Epithelial cell of proximal tubule (primary cell): ENCODE measurements around the gene DENND2D. TPM values are rescaled to one million over a fixed set of nuclear protein-coding genes. Genes with fewer than 3 reads are reported as not detected.
A peak's percentile ranks its signal among the peaks of the same experiment; 100 is the strongest.

Source experiments
- DNase-seq: peaks from one replicate; pipeline ENCODE4 v3.0.0-alpha.2; 2011; ENCODE audit warnings: low read depth
- H3K4me3 ChIP-seq: 2 replicates; pipeline ENCODE4 v1.5.1; 2011; ENCODE audit warnings: low read depth, mild to moderate bottlenecking, low read length
- total RNA-seq: library from RNA; depleted of rRNA; stranded (reverse); fragments of >200 nt; gene quantifications from 2 replicates; pipeline ENCODE4 v1.2.3, GENCODE V29; 2015
- TF ChIP-seq, protein P1 (sequence below): conservative IDR thresholded peaks from 2 replicates; pipeline ENCODE4 v1.5.1; 2012; ENCODE audit warnings: low read depth, mild to moderate bottlenecking, low read length

The DENND2D gene
- total RNA-seq, 1 donor from 2014 or later: 8.1 TPM

DNA sequence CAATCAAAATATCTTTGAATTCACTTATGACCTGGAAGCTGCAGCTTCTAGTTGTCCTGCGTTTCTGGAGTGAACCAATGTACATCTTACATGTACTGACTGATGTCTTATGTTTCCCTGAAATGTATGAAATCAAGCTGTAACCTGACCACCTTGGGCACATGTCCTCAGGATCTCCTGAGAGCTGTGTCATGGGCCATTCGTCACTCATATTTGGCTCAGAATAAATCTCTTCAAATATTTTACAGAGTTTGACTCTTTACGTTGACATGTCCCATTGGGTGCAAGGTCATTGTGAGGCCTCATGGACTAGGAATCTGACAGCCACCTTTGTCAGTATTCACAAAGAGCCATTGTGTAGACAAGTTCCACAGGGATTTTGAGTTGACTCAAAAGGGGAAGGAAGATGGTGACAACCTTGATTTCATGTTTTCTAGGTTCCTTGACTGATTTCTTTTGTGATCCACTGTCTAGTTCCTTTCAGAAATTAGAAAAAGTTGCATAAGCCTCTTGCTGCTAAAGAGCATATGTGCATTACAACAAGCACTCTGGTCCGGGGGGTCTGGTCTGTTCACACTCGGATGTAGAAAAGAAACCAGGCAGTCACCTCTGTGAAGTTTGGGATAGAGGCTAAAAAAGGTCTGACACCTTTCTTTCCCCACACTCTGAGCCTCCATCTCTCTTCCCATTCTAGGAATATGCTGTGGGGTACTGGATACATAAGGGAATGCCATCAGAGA lies 37.8 kb upstream of the DENND2D start:
- no peak for DNase-seq
- no peak overlapping the region for H3K4me3 ChIP-seq
- TF ChIP-seq, protein P1, sequence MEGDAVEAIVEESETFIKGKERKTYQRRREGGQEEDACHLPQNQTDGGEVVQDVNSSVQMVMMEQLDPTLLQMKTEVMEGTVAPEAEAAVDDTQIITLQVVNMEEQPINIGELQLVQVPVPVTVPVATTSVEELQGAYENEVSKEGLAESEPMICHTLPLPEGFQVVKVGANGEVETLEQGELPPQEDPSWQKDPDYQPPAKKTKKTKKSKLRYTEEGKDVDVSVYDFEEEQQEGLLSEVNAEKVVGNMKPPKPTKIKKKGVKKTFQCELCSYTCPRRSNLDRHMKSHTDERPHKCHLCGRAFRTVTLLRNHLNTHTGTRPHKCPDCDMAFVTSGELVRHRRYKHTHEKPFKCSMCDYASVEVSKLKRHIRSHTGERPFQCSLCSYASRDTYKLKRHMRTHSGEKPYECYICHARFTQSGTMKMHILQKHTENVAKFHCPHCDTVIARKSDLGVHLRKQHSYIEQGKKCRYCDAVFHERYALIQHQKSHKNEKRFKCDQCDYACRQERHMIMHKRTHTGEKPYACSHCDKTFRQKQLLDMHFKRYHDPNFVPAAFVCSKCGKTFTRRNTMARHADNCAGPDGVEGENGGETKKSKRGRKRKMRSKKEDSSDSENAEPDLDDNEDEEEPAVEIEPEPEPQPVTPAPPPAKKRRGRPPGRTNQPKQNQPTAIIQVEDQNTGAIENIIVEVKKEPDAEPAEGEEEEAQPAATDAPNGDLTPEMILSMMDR: no peak

DNA sequence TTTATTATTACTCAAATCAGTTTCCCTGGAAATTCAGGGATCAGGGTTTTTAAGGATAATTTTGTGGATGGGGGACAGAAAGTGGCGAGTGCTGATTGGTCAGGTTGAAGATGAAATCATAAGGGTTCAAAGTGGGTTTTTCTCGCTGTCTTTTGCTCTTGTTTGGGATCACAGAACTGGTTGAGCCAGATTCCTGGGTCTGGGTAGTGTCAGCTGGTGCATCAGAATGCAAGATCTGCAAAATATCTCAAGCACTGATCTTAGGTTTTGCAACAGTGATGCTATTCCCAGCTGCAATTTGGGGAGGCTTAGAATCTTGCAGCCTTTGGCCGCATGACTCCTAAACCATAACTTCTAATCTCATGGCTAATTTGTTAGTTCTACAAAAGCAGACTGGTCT lies 36.4 kb upstream of the DENND2D start:
- H3K4me3 ChIP-seq: no peak overlapping the region
- TF ChIP-seq, protein P1: no peak
- no peak for DNase-seq

GRCh38 chr1:111236379-111236778 lies 35.9 kb upstream of the DENND2D start:
- DNase-seq: no peak
- TF ChIP-seq, protein P1: no peak
- no peak overlapping the region for H3K4me3 ChIP-seq

GRCh38 chr1:111234866-111235265 lies 34.4 kb upstream of the DENND2D start:
- peak; percentile 36 for DNase-seq
- H3K4me3 ChIP-seq: no peak overlapping the region
- TF ChIP-seq, protein P1: no peak

- no peak for DNase-seq
- TF ChIP-seq, protein P1: no peak
- no peak overlapping the region for H3K4me3 ChIP-seq
Observed at GRCh38 chr1:111234258-111234657, 33.8 kb upstream of the DENND2D start.

DNA sequence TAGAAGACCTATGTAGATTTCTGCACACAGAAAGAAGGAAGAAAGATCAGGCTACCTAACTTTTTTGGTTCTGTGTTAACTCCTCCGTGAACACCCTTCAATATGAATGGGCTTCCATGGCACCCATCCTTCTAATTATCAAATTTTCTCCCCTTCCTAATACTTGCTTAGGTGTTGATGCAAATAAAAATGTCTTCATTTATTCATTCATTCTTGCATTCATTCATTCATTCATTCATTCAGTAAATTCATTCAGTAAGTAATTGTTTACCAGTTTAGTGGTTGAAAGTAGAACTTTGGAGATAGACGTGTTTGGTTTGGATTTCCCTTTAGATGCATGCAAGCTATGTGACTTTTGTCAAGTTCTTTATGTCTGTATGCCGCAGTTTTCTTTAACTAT lies 31.7 kb upstream of the DENND2D start:
- TF ChIP-seq, protein P1: no peak
- no peak overlapping the region for H3K4me3 ChIP-seq
- no peak for DNase-seq

DNA sequence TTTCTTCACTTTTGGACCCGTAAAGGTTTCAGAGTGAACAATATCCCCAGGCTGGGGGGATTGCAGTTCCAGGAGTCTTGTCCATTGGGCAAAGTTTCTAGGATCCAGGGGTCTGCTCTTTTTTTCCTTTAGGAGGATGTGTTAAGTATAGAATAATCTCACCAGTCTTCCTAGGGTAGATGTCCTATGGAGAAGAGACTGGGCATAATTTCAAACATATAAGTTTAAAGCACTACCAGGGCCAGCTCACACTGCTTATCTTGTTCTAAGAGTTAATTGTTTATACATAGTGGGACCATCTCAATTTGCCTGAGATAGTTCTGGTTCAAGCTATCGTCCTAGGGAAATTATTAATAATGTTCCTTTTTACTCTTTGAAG lies 28.3 kb upstream of the DENND2D start:
- no peak overlapping the region for H3K4me3 ChIP-seq
- no peak for DNase-seq
- TF ChIP-seq, protein P1: no peak
